ENCODE measurements around the gene DHX15.

DHX15 gene

GRCh38 chr4:24584211-24584850, at the start of gene DHX15:
Gene DHX15 (minus strand): TSS chr4:24584554. CDS start chr4:24584393, 161 bp downstream.
- peak; percentile 82 for DNase-seq

GRCh38 chr4:24632011-24632410, 47.7 kb upstream of the DHX15 start:
- DNase-seq = no peak

GRCh38 chr4:24630937-24631336, 46.6 kb upstream of the DHX15 start:
- no peak for DNase-seq

GRCh38 chr4:24625091-24625490, 40.7 kb upstream of the DHX15 start:
- DNase-seq = no peak

- DNase-seq = no peak
Observed at GRCh38 chr4:24624381-24624780, 40.0 kb upstream of the DHX15 start.

GRCh38 chr4:24622146-24622834, 37.9 kb upstream of the DHX15 start:
- DNase-seq = no peak

GRCh38 chr4:24615977-24616376, 31.6 kb upstream of the DHX15 start:
- DNase-seq = no peak

GRCh38 chr4:24614881-24615280, 30.5 kb upstream of the DHX15 start:
- DNase-seq = no peak

- no peak for DNase-seq
Observed at GRCh38 chr4:24613502-24613901, 29.1 kb upstream of the DHX15 start.

GRCh38 chr4:24611575-24611974, 27.2 kb upstream of the DHX15 start:
- no peak for DNase-seq

GRCh38 chr4:24607334-24607733, 23.0 kb upstream of the DHX15 start:
- no peak for DNase-seq

- no peak for DNase-seq
Observed at GRCh38 chr4:24605216-24605615, 20.9 kb upstream of the DHX15 start.

- DNase-seq = no peak
Observed at GRCh38 chr4:24604558-24605214, 20.3 kb upstream of the DHX15 start.

- DNase-seq = no peak
Observed at GRCh38 chr4:24603343-24603742, 19.0 kb upstream of the DHX15 start.

GRCh38 chr4:24601121-24601520, 16.8 kb upstream of the DHX15 start:
- DNase-seq = no peak

- DNase-seq = no peak
Observed at GRCh38 chr4:24599275-24599674, 14.9 kb upstream of the DHX15 start.

- no peak for DNase-seq
Observed at GRCh38 chr4:24598025-24598424, 13.7 kb upstream of the DHX15 start.

GRCh38 chr4:24595659-24596058, 11.3 kb upstream of the DHX15 start:
- DNase-seq = no peak

- no peak for DNase-seq
Observed at GRCh38 chr4:24594887-24595286, 10.5 kb upstream of the DHX15 start.

GRCh38 chr4:24589448-24589847, 5.1 kb upstream of the DHX15 start:
- no peak for DNase-seq

- DNase-seq = no peak
Observed at GRCh38 chr4:24588216-24588954, 4.0 kb upstream of the DHX15 start.

- DNase-seq = peak; percentile 27
Observed at GRCh38 chr4:24583451-24584210, 723 bp downstream of the DHX15 start.

Data from 8988T (cell line).